PC-3 (cell line): Measurements from ENCODE around the gene ENAH.

Source experiments
- EZH2 ChIP-seq: fragments of 300-600 bp; sonication (generic); IDR thresholded peaks from one replicate; pipeline ENCODE4 v1.6.1; 2017; ENCODE audit warnings: antibody characterized with exemption, mild to moderate bottlenecking, low read length; ENCODE audit not compliant: unreplicated experiment
- EZH2phosphoT487 ChIP-seq: fragments of 300-600 bp; sonication (generic); IDR thresholded peaks from 2 replicates; pipeline ENCODE4 v1.6.1; 2018; ENCODE audit warnings: mild to moderate bottlenecking, antibody characterized with exemption, low read length, borderline replicate concordance
- TF ChIP-seq, protein P1 (sequence below): fragments of 300-600 bp; sonication (generic); conservative IDR thresholded peaks from 2 replicates; pipeline ENCODE4 v1.5.1; 2017; ENCODE audit warnings: antibody characterized with exemption, low read depth, mild to moderate bottlenecking, low read length

DNA sequence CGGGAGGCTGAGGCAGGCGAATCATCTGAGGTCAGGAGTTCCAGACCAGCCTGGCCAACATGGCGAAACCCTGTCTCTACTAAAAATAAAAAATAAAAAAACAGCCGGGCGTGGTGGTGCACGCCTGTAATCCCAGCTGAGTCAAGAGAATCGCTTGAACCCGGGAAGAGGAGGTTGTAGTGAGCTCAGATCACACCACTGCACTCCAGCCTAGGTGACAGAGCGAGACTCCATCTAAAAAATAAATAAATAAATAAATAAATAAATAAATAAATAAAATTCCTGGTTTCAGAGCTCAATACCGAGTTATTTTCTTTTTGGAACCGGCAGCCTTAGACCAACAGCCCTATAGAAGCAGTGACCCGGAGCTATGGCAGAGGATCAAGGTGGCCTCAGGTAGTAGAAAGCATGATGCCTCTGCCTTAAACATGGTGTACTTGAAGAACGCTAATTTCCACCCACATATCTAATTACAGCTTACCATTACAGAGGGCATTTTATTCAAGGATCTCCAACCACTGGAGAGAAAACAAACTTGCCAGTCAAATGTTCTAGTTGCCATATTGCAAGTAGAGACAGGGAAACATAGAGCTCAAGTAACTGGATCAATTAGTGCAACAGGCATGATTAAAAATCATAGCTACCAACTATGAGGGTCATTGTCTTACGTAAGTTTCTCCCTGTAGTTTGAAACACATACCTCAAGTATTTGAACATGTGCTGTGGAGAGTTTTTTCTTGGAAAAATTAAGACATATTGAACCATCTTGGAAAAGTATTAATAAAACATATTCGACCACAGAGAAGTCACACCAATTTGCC is 2.0 kb upstream of the ENAH start:
- TF ChIP-seq, protein P1, sequence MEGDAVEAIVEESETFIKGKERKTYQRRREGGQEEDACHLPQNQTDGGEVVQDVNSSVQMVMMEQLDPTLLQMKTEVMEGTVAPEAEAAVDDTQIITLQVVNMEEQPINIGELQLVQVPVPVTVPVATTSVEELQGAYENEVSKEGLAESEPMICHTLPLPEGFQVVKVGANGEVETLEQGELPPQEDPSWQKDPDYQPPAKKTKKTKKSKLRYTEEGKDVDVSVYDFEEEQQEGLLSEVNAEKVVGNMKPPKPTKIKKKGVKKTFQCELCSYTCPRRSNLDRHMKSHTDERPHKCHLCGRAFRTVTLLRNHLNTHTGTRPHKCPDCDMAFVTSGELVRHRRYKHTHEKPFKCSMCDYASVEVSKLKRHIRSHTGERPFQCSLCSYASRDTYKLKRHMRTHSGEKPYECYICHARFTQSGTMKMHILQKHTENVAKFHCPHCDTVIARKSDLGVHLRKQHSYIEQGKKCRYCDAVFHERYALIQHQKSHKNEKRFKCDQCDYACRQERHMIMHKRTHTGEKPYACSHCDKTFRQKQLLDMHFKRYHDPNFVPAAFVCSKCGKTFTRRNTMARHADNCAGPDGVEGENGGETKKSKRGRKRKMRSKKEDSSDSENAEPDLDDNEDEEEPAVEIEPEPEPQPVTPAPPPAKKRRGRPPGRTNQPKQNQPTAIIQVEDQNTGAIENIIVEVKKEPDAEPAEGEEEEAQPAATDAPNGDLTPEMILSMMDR, result no peak
- TF ChIP-seq EZH2, result no peak
- no peak for TF ChIP-seq EZH2phosphoT487
